Measurements from ENCODE around the gene KCNQ1. TPM values are rescaled to one million over a fixed set of nuclear protein-coding genes. Genes with fewer than 3 reads are reported as not detected.
A peak's percentile ranks its signal among the peaks of the same experiment; 100 is the strongest.

Gene KCNQ1
- total and polyA plus RNA-seq, 2 of the 13 experiments (the other 11 are each of a cell fraction or from before 2014, with no cell fraction given) = 0.02 to 0.08 TPM

DNA sequence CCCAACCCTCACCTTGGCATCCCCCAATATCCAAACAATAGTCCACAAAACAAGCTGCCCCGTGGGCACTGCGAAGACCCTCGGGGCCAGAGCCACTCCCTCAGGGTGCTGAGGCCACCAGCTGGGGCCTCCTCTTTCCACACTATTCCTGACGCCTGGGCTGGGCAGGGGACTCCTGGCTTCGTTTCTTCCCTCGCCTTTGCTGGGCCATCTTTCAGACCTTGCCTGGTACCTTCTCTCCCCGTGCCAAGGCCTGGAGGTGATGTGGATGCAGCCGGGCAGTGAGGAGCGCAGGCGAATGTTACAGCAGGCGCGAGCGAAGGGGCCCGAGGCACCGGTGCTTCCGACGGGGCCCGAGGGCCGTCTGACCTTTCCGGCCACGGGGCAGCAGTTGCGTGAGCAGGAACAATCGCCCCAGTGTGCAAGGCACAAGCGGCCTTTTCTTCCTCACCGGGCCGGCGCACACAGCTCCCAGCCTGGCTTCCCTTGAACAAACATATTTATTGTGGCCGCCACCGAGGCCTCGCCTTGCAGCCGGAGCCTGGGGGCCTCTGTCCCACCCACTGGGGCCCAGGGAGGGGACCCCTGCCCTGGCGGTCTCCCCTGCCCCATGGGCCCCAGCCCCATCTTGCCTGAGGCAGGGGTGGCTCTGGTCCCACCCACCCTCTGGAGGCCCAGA is 287.6 kb downstream of the KCNQ1 start (continued):
- TF ChIP-seq, protein P1, sequence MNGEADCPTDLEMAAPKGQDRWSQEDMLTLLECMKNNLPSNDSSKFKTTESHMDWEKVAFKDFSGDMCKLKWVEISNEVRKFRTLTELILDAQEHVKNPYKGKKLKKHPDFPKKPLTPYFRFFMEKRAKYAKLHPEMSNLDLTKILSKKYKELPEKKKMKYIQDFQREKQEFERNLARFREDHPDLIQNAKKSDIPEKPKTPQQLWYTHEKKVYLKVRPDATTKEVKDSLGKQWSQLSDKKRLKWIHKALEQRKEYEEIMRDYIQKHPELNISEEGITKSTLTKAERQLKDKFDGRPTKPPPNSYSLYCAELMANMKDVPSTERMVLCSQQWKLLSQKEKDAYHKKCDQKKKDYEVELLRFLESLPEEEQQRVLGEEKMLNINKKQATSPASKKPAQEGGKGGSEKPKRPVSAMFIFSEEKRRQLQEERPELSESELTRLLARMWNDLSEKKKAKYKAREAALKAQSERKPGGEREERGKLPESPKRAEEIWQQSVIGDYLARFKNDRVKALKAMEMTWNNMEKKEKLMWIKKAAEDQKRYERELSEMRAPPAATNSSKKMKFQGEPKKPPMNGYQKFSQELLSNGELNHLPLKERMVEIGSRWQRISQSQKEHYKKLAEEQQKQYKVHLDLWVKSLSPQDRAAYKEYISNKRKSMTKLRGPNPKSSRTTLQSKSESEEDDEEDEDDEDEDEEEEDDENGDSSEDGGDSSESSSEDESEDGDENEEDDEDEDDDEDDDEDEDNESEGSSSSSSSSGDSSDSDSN (CRISPR knock-in tag; IDR thresholded peaks at IDR 0.05) = peak; percentile 98
- TF ChIP-seq, protein P2, sequence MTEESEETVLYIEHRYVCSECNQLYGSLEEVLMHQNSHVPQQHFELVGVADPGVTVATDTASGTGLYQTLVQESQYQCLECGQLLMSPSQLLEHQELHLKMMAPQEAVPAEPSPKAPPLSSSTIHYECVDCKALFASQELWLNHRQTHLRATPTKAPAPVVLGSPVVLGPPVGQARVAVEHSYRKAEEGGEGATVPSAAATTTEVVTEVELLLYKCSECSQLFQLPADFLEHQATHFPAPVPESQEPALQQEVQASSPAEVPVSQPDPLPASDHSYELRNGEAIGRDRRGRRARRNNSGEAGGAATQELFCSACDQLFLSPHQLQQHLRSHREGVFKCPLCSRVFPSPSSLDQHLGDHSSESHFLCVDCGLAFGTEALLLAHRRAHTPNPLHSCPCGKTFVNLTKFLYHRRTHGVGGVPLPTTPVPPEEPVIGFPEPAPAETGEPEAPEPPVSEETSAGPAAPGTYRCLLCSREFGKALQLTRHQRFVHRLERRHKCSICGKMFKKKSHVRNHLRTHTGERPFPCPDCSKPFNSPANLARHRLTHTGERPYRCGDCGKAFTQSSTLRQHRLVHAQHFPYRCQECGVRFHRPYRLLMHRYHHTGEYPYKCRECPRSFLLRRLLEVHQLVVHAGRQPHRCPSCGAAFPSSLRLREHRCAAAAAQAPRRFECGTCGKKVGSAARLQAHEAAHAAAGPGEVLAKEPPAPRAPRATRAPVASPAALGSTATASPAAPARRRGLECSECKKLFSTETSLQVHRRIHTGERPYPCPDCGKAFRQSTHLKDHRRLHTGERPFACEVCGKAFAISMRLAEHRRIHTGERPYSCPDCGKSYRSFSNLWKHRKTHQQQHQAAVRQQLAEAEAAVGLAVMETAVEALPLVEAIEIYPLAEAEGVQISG (CRISPR knock-in tag; IDR thresholded peaks at IDR 0.05) = peak; percentile 88; the same call in 1 of the 2 replicates
- TF ChIP-seq PAX8 (CRISPR knock-in tag; IDR thresholded peaks at IDR 0.05; ENCODE audit: borderline replicate concordance) (no peak), ZBTB21 (CRISPR knock-in tag; IDR thresholded peaks at IDR 0.05) (0 out of 2 replicates have a peak, but pooled peaks have one; percentile 45), JUND (CRISPR knock-in tag; IDR thresholded peaks at IDR 0.05) (no peak), RCOR2 (CRISPR knock-in tag; IDR thresholded peaks at IDR 0.05) (peak; percentile 74), ZNF30 (CRISPR knock-in tag; IDR thresholded peaks at IDR 0.05) (peak; percentile 44; the same call in 1 of the 2 replicates), ZNF724P (CRISPR knock-in tag; IDR thresholded peaks at IDR 0.05; ENCODE audit: borderline replicate concordance) (no peak; the same call in 1 of the 2 replicates), XBP1 (CRISPR knock-in tag; IDR thresholded peaks at IDR 0.05) (no peak), SMAD9 (CRISPR knock-in tag; IDR thresholded peaks at IDR 0.05) (0 out of 2 replicates have a peak, but pooled peaks have one; percentile 41), CHD4 (IDR thresholded peaks at IDR 0.05; ENCODE audit: borderline replicate concordance, low read length) (no peak), POGZ (CRISPR knock-in tag; IDR thresholded peaks at IDR 0.05) (peak; percentile 74), IKZF1 (IDR thresholded peaks at IDR 0.05) (no peak)
- TF ChIP-seq, protein P3, sequence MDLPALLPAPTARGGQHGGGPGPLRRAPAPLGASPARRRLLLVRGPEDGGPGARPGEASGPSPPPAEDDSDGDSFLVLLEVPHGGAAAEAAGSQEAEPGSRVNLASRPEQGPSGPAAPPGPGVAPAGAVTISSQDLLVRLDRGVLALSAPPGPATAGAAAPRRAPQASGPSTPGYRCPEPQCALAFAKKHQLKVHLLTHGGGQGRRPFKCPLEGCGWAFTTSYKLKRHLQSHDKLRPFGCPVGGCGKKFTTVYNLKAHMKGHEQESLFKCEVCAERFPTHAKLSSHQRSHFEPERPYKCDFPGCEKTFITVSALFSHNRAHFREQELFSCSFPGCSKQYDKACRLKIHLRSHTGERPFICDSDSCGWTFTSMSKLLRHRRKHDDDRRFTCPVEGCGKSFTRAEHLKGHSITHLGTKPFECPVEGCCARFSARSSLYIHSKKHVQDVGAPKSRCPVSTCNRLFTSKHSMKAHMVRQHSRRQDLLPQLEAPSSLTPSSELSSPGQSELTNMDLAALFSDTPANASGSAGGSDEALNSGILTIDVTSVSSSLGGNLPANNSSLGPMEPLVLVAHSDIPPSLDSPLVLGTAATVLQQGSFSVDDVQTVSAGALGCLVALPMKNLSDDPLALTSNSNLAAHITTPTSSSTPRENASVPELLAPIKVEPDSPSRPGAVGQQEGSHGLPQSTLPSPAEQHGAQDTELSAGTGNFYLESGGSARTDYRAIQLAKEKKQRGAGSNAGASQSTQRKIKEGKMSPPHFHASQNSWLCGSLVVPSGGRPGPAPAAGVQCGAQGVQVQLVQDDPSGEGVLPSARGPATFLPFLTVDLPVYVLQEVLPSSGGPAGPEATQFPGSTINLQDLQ (CRISPR knock-in tag; IDR thresholded peaks at IDR 0.05) = peak; percentile 48; the same call in 1 of the 2 replicates
- TF ChIP-seq, protein P4, sequence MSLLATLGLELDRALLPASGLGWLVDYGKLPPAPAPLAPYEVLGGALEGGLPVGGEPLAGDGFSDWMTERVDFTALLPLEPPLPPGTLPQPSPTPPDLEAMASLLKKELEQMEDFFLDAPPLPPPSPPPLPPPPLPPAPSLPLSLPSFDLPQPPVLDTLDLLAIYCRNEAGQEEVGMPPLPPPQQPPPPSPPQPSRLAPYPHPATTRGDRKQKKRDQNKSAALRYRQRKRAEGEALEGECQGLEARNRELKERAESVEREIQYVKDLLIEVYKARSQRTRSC (CRISPR knock-in tag; IDR thresholded peaks at IDR 0.05; ENCODE audit: low read depth) = no peak
- TF ChIP-seq, protein P5, sequence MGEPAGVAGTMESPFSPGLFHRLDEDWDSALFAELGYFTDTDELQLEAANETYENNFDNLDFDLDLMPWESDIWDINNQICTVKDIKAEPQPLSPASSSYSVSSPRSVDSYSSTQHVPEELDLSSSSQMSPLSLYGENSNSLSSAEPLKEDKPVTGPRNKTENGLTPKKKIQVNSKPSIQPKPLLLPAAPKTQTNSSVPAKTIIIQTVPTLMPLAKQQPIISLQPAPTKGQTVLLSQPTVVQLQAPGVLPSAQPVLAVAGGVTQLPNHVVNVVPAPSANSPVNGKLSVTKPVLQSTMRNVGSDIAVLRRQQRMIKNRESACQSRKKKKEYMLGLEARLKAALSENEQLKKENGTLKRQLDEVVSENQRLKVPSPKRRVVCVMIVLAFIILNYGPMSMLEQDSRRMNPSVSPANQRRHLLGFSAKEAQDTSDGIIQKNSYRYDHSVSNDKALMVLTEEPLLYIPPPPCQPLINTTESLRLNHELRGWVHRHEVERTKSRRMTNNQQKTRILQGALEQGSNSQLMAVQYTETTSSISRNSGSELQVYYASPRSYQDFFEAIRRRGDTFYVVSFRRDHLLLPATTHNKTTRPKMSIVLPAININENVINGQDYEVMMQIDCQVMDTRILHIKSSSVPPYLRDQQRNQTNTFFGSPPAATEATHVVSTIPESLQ (CRISPR knock-in tag; conservative IDR thresholded peaks at IDR 0.05) = no peak
- TF ChIP-seq, protein P6, sequence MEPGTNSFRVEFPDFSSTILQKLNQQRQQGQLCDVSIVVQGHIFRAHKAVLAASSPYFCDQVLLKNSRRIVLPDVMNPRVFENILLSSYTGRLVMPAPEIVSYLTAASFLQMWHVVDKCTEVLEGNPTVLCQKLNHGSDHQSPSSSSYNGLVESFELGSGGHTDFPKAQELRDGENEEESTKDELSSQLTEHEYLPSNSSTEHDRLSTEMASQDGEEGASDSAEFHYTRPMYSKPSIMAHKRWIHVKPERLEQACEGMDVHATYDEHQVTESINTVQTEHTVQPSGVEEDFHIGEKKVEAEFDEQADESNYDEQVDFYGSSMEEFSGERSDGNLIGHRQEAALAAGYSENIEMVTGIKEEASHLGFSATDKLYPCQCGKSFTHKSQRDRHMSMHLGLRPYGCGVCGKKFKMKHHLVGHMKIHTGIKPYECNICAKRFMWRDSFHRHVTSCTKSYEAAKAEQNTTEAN (CRISPR knock-in tag; conservative IDR thresholded peaks at IDR 0.05) = peak; percentile 99

Measured in HepG2 (cell line).